ENCODE measurements around the gene RAVER2.
"Not testable (repeated sequence)": the region's sequence is repeated elsewhere in the genome, so short reads cannot be mapped to it uniquely, and the experiment has no call there.

Gene RAVER2, protein sequence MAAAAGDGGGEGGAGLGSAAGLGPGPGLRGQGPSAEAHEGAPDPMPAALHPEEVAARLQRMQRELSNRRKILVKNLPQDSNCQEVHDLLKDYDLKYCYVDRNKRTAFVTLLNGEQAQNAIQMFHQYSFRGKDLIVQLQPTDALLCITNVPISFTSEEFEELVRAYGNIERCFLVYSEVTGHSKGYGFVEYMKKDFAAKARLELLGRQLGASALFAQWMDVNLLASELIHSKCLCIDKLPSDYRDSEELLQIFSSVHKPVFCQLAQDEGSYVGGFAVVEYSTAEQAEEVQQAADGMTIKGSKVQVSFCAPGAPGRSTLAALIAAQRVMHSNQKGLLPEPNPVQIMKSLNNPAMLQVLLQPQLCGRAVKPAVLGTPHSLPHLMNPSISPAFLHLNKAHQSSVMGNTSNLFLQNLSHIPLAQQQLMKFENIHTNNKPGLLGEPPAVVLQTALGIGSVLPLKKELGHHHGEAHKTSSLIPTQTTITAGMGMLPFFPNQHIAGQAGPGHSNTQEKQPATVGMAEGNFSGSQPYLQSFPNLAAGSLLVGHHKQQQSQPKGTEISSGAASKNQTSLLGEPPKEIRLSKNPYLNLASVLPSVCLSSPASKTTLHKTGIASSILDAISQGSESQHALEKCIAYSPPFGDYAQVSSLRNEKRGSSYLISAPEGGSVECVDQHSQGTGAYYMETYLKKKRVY

DNA sequence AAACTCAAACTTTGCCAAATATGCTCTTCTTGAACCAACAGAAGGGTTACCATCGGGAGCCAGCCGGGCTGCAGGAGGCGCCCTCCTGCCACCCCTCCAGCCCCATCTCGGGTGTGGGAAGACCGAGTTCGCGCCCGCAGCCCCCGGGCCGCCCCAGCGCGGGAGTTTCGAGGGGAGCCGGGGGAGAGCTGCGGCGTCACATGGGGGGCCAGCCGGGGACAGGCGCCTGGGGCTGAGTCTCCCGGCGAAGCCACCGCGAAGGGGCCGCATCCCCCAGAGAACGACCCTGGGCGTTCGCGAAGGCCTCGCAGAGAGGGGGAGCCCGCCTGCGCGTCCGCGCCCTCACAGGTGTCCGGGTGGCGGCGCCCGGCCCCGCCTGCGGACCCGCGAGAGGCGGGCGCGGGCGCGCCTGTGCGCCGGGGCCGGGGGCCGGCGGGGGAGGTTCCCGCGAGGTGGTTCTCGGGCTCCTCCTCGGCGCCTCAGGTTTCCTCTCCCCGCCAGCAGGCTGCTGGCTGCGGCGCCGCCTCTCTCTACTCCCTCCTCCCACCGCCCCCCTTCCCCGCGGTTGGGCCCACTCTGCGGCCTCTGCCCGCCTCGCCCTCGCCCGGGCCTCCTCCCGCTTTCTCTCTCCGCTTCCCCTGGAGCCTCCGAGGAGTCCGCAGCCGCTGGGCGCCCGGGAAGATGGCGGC is at the start of gene RAVER2:
Gene RAVER2, plus strand, starts transcription at position 584 of the 689 bp plus-strand sequence. Its CDS starts 98 bp downstream, at position 682.
- peak; percentile 67 to 85 for DNase-seq

DNA sequence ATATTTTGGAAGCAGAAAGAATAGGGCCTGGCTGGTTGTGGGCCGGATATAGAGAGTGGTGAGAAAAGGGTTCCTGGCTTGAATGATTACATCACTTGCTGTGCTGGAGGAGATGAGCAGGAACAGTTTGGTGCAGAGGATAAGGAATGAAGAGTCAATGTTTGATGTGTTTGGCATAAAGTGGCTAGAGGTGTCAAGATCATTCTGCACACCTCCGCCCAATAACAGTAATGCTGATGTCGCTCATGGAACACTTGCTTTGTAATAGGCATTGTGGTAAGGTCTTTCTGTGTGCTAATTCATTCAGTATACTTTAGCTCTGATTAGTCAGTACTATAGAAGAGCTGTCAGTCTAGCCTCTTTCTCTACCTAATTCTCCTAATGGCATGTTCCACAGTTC is 48.0 kb upstream of the RAVER2 start:
- no peak for DNase-seq

- no peak for DNase-seq
Measured at GRCh38 chr1:64699327-64699726, 45.5 kb upstream of the RAVER2 start.

DNA sequence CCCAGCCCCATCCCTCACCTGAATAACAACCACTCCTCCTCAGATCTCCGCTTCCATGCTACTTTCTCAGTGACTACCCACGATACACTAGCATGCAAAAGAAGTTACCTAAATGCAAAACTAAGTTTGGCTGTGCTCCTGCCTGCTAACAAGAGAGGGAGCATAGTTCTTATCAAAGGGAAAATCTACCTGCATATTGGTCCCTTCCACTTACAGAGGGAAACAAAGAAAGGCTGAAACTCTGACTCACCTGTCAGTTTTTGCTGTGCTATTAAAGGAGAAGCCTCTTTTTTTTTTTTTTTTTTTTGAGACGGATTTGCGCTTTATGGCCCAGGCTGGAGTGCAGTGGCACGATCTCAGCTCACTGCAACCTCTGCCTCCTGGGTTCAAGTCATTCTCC is 43.8 kb upstream of the RAVER2 start:
- no peak for DNase-seq

- DNase-seq, result no peak
Measured at GRCh38 chr1:64701886-64702285, 43.0 kb upstream of the RAVER2 start.

DNA sequence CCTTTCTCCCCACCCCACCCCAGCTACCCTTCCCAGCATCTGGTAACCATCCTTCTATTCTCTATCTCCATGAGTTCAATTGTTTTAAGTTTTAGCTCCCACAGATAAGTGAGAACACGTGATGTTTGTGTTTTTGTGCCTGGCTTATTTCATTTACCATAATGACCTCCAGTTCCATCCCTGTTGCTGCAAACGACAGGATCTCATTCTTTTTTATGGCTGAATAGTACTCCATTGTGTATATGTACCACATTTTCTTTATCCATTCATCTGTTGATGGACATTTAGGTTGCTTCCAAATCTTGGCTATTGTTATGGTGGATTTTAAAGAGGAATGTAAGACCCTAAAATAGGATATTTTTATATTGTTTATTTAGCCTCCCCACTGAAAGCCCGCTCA is 42.2 kb upstream of the RAVER2 start:
- not testable (repeated sequence) for DNase-seq

DNA sequence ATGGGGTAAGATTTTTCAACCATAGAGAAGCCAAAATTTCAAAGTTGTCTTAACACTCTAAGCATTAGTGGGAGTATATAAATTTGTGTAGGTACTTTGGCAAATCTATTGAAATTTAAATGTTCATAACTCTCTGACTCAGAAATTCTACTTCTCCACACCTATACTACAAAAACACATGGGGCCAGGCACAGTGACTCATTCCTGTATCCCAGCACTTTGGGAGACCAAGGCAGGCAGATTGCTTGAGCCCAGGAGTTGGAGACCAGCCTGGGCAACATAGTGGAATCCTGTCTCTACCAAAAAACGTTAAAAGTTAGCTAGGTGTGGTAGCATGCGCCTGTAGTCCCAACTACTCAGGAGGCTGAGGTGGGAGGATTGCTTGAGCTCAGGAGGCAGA is 41.3 kb upstream of the RAVER2 start:
- DNase-seq, result no peak

- no peak for DNase-seq
Measured at GRCh38 chr1:64705591-64705990, 39.3 kb upstream of the RAVER2 start.

DNA sequence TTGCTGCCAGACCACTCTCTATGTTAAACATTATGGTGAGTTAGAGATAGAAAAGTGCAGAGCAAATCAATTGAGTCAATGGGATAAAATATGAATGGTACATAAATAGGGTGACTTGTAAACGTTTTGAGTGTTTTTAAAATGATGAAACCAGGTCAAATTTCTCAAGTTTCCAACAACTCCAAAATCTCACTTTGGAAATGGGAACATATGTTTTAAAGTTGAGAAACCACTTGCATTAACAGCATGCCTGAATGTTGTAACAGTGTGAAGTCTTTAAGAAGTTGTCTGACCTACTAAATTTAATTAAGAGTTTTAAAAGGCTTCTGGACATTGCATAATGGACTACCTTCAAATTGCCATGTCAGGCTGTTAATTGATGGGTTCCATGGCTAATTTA is 33.6 kb upstream of the RAVER2 start:
- no peak for DNase-seq

DNA sequence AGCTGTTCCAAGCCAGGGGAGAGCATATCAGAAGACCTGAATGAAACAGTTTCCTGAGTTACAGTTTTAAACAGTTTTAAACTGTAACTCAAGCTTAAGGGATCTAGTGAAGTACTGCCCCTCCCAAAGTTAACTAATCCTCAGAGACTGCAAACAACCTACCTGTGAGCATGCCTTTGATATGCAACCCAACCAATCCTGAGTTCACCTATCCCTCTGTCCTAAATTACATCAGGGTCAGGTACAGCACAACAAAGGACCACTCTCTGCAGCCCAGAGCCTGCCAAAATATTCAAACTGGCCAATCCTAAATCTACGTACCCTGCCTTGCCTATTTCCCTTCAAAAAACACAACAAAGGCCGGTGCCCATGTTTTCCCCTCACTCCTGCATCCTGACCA is 32.8 kb upstream of the RAVER2 start:
- no peak for DNase-seq

GRCh38 chr1:64715186-64715585 is 29.7 kb upstream of the RAVER2 start:
- no peak for DNase-seq

GRCh38 chr1:64721135-64721534 is 23.7 kb upstream of the RAVER2 start:
- DNase-seq, result no peak

DNA sequence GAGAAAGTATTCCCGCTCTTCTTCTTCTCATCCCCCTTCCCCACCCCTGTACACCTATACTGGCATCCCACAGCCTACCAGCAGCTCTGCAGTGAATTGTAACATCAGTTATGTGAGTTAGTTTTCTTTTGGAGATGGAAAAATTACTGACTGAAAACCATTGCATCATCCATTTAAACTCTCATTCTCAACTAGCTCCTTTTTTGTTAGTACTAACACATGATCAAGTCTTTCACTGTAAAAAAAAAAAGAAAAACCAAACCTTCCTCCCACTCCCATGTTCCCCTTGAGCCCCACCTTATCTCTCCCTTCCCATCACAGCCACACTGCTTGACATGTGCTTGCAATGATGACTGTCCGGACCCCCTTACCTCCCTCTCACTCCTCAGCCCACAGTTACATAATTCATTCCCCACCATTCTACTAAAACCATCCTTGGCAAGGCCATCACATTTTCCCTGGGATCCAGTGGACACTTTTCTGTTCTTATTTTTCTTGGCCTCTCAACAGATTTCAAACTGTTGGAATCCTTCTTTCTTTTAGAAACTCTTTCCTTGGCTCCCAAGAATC is 23.2 kb upstream of the RAVER2 start:
- no peak for DNase-seq

GRCh38 chr1:64727861-64728260 is 17.0 kb upstream of the RAVER2 start:
- no peak for DNase-seq

DNA sequence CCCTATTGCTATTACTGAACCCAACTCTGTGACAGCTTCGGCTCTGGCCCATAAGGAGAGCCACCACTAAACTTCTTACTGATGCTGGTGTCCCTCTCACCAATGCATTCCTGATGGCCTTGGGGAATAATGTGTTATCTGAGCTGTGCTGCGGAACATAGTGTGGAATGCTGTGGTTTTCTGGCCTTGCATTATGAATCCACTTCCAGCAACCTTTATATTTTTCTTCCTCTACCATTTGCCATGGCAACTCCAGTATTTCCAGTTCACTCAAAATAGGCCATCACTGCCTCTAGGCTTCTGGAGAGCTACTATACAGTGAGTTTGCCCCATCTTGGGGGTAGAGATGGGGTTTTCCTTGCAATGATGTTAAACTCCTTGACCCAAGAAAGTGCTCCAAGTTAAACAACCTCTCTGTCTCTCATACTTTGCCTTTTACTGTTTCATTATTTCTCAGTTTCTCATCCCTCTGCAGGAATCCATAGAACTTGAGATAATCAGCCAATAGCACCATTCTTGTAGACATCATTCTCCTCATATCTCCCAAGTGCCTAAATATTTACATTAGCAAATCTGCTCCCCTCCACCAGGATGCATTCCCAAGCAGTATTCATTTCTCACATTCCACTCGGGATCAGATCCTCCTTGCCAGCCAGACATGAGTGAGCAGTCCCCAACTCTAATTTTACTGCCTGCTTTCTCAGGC is 11.1 kb upstream of the RAVER2 start:
- no peak for DNase-seq

DNA sequence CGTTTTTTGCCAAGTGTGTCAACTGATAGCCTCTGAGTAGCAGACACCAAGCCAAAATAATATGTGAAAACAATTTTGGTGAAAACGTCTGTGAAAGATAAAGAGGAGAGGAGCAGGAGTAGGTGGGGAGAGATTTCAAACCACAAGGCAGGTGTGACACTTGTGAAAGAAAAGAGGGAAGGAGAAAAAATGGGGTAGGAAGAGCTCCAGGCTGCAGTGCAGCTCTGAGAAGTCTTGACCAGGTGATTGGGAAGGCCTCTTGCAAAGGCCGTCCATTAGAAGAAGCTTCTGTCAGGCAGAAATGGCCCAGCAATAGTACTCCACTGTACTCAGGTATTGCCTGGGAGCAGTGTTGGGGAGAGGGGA is 10.6 kb upstream of the RAVER2 start:
- no peak for DNase-seq

GRCh38 chr1:64740687-64741086 is 4.2 kb upstream of the RAVER2 start:
- DNase-seq, result not testable (repeated sequence)

DNA sequence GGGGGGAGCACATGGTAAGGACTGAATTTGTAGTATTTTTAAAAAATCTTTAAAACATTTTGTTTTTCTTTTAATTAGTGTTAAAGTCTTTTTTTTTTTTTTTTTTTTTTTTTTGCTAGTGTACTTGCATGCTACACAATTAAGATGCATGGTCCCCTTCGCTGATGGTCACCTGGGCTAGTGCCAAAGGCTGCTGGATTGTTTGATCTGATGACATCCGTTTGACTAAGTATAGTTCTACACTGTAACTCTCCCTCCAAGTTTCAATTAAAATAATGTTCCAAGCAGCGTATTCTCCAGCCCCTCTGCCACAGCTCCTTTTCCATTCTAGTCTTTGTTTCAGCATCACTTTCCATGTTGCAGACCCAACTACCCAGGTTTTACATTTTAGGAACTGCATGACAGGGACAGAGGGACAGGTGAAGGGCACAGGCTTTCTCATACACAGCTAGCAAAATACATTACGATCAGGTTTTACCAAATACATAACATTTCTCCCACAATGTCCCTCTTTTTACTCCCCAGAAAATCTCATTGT is 852 bp upstream of the RAVER2 start:
- DNase-seq, result peak in 1 of 2 experiments; percentile 39

- peak; percentile 8 to 71 for DNase-seq
Measured at GRCh38 chr1:64745181-64745985, 508 bp downstream of the RAVER2 start.

DNA sequence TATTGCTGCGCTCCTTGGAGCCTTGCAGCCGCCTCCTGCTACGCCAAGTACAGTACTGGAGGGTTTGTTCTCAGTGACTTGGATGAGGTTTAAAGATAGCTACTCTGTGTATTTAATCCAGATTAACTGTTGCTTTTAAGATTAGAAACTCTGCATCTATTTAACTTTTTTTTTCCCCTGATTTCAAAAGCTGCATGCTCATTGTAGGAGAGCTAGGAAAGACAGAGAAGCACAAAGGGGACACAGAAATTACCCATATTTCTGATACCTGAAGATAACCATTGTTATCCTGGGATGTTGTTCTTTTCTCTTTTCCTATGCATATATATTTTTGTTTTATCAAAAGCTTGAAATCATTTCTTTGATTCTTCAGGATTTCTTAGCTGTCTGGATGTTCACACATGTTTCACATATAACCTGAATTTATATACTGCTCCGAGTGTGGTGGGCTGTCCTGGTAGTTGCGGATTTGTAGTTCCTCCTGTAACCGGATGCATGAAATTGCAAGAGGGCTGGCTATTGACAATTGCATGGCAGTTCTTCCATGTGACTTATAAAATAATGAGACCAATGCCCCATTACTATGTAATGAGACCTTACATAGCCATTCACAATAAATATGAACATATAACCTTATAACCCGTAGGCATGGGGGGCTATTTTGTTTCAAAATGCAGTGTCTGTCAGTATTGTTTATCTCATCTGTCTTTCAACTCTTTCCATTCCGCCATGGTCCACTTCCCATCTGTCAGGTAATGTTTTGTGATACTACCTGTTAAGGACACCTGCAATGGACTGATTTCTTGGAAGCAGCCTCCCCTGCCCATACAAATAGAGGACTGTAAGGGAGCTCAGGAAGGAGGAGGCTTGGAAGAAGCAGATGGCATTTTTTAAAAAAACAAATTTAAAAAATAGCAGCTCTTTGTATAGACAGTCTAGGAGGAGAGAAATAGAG is 1.4 kb downstream of the RAVER2 start:
- peak; percentile 13 to 64 for DNase-seq
